NCI-H2196 treated with DMSO at 0.1 percent for 48 hours (cell line): ENCODE results near the gene TRIM44.

ENCODE experiments used
- DNase-seq: peaks from one replicate; lab custom pipeline; 2025; ENCODE audit not compliant: unreplicated experiment; lab: John Stamatoyannopoulos, UW

The TRIM44 gene

DNA sequence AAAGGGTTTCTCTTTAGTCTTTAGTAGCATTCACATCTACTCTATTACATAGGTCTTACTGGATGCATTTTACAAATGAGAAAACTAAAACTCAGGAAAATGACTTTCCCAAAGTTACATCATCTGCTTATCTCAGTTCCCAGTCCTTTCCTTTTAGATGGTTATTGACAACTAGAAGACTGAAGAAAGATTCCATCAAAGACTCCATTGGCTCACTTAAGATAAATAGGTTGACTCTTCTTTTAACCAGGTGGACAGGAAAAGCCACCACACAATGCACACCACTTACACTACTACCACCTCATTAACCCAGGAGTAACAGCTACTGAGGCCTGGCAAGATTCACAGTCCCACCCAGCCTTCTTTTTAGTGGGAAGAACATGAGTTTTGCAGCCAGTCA, 123.6 kb downstream of the TRIM44 start:
- no peak for DNase-seq

DNA sequence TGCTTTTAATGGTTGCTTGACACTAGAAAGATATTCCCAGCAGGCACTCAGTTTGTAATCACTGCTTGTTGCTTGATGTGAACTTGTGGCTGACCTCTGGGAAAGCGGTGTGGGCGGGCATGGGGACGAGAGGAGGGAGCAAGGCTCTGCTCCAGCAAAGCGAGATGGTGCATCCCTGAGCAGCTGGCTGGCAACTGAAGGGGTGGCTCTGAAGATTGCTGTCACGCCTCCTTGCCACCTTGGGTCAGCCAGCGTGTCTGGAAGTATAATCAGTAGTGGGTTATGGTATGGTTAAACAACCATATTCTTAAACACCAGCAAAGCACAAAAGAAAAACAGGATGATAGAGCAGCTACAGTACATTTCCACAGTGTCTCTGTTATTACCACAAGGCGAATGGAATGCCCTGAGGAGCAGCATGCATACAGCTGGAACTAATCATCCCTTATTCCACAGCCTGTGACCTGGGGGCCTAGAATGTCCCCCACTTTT, 124.5 kb downstream of the TRIM44 start:
- no peak for DNase-seq

DNA sequence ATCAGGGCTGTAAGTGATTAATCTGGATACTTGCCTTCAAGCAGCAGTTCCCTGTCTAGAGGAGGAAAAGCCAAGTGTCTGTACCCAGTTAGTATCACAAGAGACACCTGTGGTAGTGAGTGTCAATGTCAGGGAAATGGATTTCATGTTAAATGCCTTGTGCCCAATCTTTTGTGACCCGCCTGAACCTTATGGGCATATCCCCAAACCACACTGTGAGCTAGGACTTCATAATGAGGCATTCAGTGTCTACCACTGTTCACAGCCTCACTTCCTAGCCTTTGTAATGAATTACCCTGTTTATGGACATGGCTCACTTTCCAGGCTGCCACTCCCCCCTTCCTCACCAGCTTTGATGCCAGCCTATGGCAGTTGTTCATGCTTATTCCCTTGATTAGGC, 125.1 kb downstream of the TRIM44 start:
- DNase-seq: no peak

DNA sequence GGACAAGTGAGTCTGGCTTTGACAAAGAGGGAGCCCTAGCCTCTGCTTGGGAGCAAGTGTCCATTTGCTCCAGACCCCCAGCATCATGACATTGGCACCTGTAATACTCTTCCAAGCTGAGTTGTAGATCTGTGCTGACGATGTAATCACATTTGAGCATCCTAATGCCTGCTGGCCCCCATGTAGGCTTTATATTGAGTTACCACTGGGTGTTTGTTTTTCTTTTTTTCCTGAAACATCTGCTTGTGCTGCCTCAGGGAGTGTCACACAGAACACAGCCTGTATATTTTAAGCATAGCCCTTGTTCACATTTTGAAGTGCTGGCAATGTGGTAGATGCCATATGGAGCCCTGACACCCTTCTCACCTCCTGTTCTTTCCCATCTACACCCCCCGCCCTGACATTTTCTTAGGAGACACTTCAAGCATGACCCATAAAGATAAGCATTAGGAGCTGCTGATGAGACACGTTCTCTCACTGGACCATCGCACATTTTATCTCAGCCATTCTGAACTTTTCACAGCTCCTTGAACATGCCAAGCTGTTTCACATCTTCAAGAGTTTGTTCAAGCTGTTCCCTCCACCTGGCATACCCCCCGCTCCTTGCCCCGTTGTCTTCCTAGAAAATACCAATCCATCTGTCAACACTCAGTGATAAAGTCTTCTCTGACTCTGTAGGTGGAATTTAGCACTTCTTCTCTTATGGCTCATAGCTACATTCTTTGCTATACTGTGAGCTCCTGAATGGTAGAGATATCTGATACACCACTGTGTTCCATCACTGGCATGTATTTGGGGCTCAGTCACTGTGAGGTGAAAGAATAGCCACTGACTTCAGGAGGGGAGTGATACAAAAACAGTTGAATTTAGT, 128.7 kb downstream of the TRIM44 start:
- DNase-seq: peak; percentile 45

DNA sequence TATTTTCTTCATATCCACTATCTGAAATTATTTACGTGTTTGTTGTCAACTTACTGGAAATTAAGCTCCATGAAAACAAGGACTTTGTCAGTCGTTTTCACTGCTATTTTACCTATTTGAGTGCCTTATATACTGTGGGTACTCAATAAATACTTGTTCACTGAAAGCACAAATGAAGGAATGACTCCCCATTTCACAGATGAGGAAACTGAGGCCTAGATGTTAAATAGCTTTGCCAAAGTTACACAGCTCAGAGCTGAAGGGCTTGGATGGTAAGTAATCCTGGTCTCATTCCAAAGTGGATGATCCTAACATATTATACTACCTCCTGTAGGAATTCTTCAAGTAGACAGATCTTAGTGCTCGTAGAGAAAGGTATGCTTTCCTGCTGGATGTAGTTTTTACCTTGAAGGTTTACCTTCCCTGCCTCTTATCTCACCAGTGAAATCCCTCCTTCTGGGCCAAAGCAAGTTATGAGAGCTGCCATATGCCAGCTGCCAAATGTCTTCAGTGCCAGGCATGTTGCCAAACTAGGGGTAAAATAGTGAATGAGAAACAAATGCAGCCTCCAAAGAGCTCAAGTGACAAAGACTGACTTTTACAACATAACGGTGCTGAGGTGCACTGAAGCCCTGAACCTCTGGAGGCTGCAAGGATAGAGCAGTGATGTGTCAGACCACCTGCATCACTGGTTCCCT, 129.7 kb downstream of the TRIM44 start:
- peak; percentile 27 for DNase-seq

DNA sequence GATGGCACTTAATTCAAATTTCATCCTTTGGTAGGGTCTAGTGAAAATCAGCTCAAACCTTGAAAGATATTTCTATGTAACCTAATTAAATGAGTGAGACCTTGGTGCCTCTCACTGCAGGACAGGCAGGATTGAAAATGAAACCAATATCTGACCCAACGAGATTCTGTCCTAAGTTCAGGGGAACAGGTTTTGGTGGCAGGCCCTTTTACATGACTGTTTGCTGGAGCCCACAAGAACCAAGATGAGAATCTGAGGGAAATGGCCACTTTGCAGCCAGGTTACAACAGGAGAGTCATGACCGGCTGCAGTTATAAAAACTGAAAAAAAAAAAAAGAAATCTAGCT, 130.2 kb downstream of the TRIM44 start:
- DNase-seq: no peak

DNA sequence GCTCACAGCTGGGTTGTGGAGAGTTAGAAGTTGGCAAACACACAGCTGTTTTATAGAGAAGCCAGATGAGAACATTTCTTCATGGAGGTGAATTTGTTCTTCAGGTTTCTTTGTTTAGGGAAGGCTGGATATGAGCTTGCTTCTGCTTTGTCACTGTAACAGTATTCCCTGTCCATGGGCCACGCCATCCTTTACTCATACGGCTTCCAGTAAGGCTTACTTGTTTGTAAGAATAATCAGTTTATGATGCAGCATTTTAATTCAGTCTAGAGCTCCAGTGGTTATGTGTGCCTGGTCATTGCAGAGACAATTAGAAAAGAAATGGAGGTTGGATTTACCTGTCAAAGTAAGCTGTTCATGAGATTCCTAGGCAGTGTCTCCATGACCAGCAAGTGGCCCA, 131.8 kb downstream of the TRIM44 start:
- no peak for DNase-seq

DNA sequence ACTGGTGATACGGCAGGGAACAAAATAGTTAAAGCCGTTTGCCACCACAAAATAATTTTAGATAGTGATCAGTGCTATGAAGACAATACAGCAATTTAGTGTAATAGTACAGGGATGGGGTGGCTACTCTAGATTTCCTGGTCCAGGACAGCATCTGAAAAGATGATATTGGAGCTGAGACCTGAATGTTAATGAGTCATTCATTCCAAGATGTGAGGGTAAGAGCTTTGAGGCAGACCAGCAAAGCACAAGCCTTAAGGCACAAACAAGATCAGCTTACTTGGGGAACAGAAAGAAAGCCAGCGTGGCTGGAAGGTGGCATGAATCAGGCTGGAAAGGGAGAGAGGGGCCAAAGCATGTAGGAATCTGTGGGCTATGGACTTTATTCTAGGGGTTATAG, 132.3 kb downstream of the TRIM44 start:
- no peak for DNase-seq

DNA sequence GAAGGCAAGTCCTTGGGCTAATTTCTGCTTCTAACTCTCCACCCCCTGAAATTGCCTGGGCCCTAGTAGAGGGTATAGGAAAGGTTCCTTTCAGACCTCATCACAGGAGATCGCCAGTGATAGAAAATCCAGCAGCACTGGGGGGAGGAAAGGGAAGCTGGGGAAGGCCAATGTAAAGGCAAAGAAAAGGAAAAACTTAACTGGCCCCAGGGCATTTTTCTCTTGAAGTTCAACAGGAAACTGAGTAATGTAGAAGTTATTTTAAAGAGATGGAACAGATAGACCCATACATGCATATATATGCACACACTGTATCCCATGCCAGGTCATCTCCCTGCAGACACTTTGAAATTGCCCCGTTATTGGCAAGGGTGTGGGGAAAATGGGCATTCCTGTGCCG, 134.0 kb downstream of the TRIM44 start:
- no peak for DNase-seq

DNA sequence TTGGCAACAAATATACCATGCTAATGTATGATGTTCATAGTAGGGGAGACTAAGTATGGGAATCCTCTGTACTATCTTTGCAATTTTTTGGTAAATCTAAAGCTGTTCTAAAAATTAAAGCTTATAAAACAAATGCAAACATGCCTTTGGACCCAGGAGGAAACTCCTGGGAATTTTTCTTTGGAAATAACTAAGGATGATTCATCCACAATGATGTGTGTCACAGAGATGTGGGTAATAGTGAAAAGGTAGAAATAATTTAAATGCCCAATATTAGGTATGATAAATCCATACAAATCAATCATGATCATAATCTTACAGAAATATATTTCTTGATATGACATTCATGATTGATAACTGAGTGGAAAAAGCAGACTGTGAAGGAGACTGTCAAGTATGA, 135.8 kb downstream of the TRIM44 start:
- no peak for DNase-seq

DNA sequence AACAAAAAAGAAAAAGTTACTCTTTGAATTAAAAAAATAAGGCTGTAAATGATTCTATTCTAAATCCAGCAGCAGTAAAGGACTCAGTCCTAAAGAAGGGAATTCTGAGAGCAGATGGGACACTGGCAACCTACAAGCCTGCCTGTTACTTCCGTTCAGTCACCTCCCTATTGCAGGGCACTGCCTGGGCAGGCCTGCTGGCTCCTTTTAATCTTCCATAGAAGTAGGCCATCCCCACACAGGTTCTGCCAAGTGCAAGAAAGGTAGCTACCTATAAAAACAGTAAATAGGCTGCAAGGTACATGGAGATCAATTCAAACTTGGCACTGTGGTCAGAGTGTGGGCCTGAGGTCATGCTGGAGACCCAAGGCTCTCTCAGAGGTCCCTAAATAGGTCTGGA, 136.4 kb downstream of the TRIM44 start:
- no peak for DNase-seq

DNA sequence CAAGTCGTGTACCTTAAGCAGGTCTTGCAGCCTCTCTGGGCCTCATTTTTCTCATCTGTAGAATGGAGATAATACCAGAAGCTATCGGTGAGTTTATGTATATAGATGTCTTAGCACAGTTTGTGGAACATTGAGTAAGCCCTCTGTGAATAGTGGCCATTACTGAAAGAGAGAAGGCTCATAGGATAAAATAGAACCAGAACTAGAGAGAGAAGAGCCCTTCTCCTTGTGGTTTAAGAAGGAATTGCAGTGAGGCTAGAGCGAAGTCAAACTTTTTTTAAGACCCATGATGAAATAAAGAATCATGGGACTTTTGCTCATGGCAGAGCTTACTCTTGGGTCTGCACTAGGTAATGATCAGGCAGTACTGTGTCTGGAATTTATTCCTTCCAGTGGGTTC, 137.1 kb downstream of the TRIM44 start:
- DNase-seq: no peak

DNA sequence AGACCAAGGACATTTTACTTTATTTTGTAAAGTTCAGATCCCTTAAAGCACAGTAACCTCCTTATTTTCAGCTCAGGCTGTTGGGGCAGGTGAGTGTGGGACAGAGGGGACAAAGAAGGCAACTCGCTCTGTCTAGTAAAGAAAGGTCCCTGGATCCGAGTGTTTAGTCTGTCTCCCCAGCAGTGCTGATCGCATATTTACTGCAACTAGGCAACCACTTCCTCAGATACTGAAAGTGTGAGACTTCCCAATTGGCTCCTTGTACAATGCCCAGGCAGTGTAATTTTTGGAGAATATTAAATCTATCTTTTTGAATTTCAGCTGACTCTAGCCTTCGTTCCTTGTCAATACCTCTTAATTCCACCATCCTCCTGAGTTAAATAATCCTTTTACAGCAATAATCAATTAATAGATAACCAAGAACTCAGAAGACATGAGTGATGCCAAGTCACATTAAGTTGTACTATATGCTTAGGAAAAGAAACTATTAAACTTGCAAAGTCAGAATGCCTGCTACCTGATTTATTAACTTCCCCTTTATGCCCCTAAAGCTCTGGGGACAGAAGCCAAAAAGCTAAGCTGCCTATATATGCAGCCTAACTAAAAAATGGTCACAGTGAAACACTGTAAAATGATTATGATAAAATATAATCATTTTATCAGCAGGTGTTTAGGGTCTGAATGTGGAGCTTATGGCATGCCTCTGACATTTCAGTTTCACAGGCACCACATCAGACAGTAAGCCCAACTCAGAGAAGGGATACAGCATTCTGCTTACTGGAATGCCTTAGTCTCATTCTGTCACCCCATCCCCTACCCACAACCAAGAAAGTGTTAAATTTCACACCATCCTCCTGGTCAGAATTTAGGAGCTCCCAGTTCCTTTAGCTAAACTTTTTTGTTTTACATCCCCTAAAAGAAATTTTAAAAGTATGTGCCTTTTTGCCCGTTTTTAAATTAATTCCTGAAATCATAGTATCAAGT, 138.7 kb downstream of the TRIM44 start:
- no peak for DNase-seq

DNA sequence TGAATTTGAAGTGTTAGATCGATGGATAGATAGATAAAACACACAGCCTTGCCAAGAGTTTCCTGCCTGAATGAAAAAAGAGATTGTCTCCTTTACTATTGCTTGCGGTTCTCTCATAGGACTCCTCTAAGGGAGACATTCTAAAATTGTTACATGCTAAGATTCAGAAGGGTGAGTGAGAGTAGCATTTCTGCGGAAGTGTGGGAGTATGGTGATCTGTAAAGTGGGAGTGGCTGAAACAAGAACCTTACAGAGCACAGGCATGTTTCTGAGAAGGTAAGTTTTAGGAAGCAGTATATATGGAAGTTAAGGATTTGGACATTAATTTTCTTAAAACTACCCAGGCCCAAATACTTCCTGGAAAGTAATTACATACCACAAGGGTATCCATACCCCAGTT, 139.6 kb downstream of the TRIM44 start:
- DNase-seq: no peak

DNA sequence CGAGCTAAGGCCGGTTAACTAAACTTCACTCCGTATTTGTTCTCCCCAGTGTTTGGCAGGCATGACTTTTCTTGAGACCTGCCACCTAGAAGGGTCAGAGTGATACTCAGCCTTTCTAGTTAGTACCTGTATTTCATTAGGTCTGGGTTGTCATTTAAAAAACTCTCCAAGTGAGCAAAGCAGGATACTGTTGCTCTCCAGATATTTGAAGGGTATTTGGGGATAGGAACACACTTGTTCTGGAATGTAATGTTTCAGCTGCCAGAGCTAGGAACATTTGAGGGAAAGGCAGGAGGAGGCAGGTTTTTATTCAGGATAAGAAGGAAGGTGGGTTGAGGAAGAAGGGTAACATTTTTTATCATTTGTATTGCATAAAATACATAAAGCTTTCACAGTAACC, 140.1 kb downstream of the TRIM44 start:
- no peak for DNase-seq

DNA sequence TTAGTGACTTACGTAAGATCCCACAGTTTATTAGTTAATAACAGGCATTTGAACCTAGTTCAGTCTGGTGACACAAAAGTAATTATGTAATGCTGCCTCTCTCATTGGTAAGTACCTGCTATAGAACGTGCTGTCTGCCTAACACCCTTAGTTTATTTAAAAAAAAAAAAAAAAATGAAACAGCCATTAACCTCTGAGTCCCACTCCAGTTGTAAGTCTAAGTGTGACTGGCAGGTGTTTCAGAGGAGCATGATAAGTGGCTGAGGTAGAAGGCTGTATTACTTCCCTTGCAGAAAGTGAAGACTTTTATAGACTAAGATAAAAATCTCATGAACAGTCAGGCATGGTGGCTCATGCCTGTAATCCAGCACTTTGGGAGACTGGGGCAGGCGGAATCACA, 140.5 kb downstream of the TRIM44 start:
- no peak for DNase-seq

DNA sequence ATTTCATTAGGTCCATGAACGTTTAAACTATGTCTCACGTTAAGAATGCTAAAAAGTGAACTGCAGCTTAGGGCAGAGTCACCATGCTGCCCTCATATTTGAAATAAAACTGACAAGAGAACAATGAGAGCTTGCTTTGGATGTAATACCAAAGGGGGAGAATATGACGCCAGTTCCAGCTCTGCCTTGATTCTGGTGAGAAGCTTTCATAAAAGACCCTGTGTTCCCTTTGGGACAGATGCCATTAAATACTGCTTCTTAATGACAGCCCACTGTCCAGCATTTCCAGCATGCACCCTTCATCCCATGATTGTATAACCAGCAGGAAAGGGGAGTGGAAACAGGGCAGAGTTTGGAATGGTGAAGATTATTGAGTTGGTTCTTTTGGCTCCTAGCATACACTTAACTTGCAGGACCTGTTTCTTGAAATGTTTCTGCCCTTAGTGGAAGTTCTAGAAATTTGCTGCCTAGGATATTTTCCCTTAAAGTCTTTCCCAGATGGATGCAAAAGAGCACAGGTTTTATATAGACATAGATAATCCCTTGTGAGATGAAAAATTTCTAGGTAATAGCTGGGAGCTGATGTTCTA, 142.0 kb downstream of the TRIM44 start:
- no peak for DNase-seq

DNA sequence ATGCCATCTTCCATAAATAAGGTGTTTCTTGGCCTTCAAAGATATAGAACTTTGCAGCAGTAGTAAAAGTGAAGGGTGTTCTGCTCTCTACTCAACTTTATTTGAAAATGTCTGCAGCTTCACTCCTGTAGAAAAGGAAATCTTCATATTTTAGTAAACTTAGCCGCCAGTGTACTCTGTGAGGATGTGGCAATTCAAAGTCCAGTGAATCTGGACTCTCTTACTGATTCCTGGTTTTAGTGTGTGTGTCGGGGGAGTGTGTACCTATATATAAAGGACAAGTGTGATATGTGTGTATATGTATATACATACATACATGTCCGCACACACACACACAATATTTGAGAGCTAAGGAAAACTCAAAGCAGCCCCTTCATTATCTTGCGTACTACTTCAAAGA, 147.0 kb downstream of the TRIM44 start:
- DNase-seq: no peak

DNA sequence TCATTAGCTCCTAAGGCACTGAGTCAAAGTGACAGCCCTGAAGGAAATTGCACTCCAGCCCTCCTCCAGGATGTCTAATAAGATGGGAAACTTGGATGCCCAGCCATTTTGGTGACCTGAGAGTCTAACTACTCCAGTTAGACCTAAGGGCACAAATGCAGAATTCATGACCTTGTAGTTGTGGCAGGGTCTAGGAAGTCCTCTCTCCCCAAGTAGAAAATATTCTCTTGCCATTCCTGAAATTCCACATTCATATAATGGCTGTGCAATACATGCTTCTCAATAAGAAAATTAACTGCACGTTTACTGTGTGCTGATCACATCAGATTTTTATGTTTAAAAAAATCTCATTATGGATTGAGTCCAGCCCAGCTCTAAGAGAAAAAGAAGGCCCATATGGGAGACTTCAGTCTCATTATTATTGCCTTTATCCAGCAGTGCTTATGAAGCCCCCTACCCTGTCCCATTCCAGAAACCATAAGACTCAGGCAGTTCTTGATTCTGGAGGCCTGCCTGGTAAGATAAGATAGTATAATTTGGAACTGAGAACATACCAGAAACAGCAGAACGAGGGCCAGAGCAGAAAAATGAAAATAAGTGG, 147.6 kb downstream of the TRIM44 start:
- DNase-seq: no peak

DNA sequence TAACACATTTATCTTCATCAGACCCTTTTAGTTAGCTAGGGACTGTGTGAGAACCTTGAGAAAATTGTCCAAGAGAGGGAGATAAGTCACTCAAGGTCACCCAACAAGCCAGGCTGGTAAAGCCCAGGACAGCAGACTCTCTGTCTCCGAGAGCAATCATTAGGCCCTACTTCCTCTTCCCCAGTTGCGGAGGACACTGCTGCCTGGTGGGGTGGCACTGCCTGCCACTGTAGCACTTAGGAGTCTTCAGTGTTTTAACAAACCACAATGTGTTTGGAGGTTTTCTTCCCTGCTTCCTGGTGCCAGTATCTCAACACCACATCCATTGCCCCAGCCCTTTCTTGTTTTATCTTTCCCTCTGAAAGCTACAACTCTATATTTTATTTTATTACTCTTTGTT, 149.2 kb downstream of the TRIM44 start:
- DNase-seq: no peak

DNA sequence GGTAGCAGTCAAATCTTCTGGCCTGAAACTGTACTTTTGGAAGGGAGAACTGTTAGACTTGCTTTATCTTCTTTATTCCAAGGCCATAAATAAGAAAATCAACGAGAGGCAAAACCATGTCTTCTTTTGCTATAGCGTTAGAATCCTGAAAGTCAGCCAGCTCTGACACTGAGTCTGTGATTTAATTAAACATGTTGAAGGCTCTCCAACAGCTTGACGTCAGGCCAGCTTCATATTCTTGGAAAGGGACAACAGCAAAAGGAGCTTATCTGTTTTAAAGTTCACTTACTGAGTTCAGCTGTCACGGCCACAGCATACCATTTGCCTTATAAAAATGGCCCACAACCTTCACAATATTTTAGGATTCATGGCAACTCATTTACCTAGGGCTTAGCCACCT, 150.3 kb downstream of the TRIM44 start:
- DNase-seq: no peak
